ENCODE measurements around the gene FAM124A. TPM values are rescaled to one million over a fixed set of nuclear protein-coding genes. Genes with fewer than 3 reads are reported as not detected.
A peak's percentile ranks its signal among the peaks of the same experiment; 100 is the strongest.

The FAM124A gene
- total and polyA plus RNA-seq, 12 donors: 0.78 to 11.7 (median 3.4) TPM

DNA sequence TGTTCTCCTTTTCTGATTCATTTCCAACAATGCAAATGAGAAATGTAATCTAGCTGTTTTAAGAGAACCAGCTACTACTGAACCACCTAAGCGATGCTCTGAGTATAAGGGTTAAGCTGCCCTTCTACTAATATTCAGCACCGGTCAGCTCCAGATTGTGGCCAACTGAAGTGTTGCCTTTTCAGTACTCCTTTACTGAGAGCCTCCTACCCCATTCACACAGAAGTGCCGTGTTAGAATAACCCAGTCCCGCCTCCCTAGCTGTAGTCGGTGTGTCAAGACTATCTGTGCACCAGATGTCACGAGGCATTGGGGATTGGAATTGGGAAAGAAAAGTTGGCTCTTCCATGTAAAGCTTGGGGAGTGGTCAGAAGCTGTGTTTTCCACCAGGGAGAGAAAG lies 45.4 kb downstream of the FAM124A start:
- H3K36me3 ChIP-seq (replicated peaks in 1 of 2): no peaks in the 10 kb centered on the region
- intact Hi-C loops (cut with DNase I): no loop called here

DNA sequence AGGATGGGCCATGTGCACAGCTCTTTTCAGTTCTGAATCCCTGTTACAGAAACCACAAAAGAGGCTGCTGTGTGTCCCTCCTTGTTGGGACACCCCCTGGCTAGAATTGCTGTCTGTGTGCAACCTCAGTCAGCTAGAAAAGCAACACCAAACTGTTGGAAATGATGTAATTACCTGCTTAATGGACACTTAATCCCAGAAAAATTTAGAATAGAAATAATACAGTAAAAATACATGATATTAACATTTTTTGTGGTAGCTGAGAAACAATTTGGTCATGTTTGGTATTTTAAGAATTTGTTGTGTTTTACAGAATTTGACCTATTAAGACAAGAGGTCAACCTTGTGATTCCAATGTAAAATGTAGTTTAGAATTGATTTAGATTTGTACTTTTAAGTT lies 46.8 kb downstream of the FAM124A start:
- intact Hi-C loops (cut with DNase I): no loop called here
- no peak for TF ChIP-seq POLR2A (IDR thresholded peaks at IDR 0.05)
- TF ChIP-seq, protein P1, sequence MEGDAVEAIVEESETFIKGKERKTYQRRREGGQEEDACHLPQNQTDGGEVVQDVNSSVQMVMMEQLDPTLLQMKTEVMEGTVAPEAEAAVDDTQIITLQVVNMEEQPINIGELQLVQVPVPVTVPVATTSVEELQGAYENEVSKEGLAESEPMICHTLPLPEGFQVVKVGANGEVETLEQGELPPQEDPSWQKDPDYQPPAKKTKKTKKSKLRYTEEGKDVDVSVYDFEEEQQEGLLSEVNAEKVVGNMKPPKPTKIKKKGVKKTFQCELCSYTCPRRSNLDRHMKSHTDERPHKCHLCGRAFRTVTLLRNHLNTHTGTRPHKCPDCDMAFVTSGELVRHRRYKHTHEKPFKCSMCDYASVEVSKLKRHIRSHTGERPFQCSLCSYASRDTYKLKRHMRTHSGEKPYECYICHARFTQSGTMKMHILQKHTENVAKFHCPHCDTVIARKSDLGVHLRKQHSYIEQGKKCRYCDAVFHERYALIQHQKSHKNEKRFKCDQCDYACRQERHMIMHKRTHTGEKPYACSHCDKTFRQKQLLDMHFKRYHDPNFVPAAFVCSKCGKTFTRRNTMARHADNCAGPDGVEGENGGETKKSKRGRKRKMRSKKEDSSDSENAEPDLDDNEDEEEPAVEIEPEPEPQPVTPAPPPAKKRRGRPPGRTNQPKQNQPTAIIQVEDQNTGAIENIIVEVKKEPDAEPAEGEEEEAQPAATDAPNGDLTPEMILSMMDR (IDR thresholded peaks at IDR 0.05): no peak
- Histone ChIP-seq H3K4me1 (replicated peaks in 1 of 2) (no peaks in the 10 kb centered on the region), H3K9me3 (replicated peaks in 1 of 3) (no peaks in the 10 kb centered on the region), H3K27me3 (no peaks in the 10 kb centered on the region), H3K4me3 (no peak overlapping the region), H3K27ac (no peak overlapping the region), H3K36me3 (replicated peaks in 1 of 2) (no peaks in the 10 kb centered on the region)
- DNase-seq: no peak

More for the DNA sequence above, 45.4 kb downstream of the FAM124A start:
- no peaks in the 10 kb centered on the region for H3K4me1 ChIP-seq (replicated peaks in 1 of 2)
- WGBS, 4 donors: 91 to 95% (median 93%) methylated on average over 6 of the region's 6 CpGs
- DNase-seq: no peak
- no peak overlapping the region for H3K27ac ChIP-seq
- no peaks in the 10 kb centered on the region for H3K9me3 ChIP-seq (replicated peaks in 1 of 3)
- no peak for TF ChIP-seq POLR2A (IDR thresholded peaks at IDR 0.05)
- TF ChIP-seq, protein P1 (IDR thresholded peaks at IDR 0.05): no peak
- no peak overlapping the region for H3K4me3 ChIP-seq
- H3K27me3 ChIP-seq: no peaks in the 10 kb centered on the region

DNA sequence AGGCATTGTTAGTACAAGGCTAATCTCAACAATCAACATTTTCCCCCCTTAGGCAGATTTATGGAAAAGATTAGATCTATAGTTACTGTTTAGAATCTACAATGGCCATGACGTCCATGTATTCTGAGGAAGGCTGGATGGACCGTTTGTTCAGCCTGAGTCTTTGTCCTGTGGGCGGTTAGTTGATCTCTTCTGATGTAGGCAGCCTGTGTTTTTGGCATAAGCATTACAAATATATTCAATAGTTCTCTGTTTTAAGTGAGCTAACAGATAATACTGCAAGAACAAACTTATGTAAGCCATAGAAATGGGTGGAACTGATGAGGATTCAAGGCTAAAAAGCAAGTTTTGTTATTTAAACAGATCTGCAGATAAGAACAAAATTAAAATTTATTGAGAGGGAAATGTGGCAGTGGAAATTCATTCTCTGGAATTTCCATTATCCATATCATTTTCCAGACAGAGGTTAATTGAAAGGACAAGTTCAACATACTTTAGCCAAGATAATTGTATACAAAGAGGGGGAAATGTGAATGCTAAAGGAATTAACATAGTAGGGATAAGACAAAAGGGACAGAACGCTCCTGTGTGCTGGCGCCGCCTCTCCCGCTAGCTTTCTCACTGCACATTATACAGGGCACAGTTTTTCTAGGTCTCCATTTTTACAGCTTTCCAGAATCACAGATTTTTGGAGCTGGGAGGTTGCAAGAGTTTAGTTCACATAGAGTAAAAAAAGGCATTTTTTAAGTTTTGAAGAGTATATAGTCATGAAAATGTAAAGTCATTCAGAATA lies 48.6 kb downstream of the FAM124A start:
- TF ChIP-seq, protein P1 (IDR thresholded peaks at IDR 0.05): no peak
- no peak for TF ChIP-seq POLR2A (IDR thresholded peaks at IDR 0.05)
- Histone ChIP-seq H3K4me1 (replicated peaks in 1 of 2) (no peaks in the 10 kb centered on the region), H3K4me3 (no peak overlapping the region), H3K27ac (no peak overlapping the region), H3K36me3 (replicated peaks in 1 of 2) (no peaks in the 10 kb centered on the region), H3K9me3 (replicated peaks in 1 of 3) (no peaks in the 10 kb centered on the region), H3K27me3 (no peaks in the 10 kb centered on the region)
- 89 to 95% (median 91%) methylated on average over 7 of the region's 7 CpGs for WGBS, 4 donors
- DNase-seq: no peak
- intact Hi-C loops (cut with DNase I): no loop called here

DNA sequence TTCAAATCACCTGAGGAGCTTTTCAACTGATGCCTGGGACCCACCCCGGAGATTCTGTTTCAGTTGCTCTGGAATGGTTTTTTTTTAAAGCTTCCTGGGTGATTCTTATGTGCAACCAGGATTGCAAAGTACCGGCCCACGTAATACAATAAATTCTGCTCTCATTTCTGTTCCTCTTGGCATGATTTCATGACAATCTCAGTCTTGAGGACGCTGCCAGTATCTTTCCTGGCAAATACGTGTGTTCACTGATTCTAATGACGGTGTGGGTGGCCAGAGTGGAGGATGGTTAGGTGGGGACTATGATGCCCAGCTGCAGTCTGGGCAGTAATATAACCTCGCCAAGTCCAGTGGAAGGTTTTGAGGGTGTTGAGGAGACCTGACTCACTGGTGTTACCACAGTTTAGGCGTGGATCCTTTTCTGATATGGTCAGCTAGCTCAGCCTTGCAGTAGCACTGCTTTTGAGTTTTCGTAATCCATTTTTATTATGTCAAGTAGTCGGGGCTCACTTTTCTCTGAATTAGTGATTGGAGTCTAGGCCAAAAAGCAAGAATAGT lies 49.4 kb downstream of the FAM124A start:
- H3K27me3 ChIP-seq: no peaks in the 10 kb centered on the region
- WGBS, 4 donors: 85 to 89% (median 87%) methylated on average over 10 of the region's 10 CpGs
- intact Hi-C loops (cut with DNase I): no loop called here
- no peak overlapping the region for H3K4me3 ChIP-seq
- H3K27ac ChIP-seq: peak overlapping the region in 1 of 5 donors; percentile 43
- TF ChIP-seq, protein P1 (IDR thresholded peaks at IDR 0.05): no peak
- no peak for TF ChIP-seq POLR2A (IDR thresholded peaks at IDR 0.05)
- H3K9me3 ChIP-seq (replicated peaks in 1 of 3): no peaks in the 10 kb centered on the region
- no peaks in the 10 kb centered on the region for H3K4me1 ChIP-seq (replicated peaks in 1 of 2)
- no peak for DNase-seq
- no peaks in the 10 kb centered on the region for H3K36me3 ChIP-seq (replicated peaks in 1 of 2)
